GM12878 (cell line): ENCODE data around the gene IREB2. TPM values are rescaled to one million over a fixed set of nuclear protein-coding genes. Genes with fewer than 3 reads are reported as not detected.

Experiments used
- ATAC-seq: fragments of 200-7000 bp; cut with Tn5 transposase; 3 replicates; pipeline ENCODE4 v1.9.1; 2020; ENCODE audit warnings: mild to moderate bottlenecking, moderate library complexity
- BruUV-seq: library from RNA; stranded (reverse); fragments of 400-500 nt; replicated peaks from 2 replicates; lab custom pipeline; 2021; lab: Mats Ljungman, UMichigan
- CTCF ChIA-PET: fragments of 300-600 bp; sonication (Branson Sonifier 250); formaldehyde crosslinking; extraction: SDS; loops from one replicate; lab custom pipeline; 2021; ENCODE audit warnings: inconsistent platforms; lab: Yijun Ruan, JAX
- POLR2A ChIA-PET: fragments of 350-600 bp; formaldehyde crosslinking; extraction: SDS; loops from one replicate; lab custom pipeline; 2021; ENCODE audit warnings: inconsistent platforms; lab: Charles Lee
- RAD21 ChIA-PET: fragments of 300-600 bp; sonication (Branson Sonifier 250); formaldehyde crosslinking; loops from one replicate; lab custom pipeline; 2023; ENCODE audit warnings: antibody characterized with exemption; ENCODE audit not compliant: unreplicated experiment; lab: Charles Lee
- SMC1A ChIA-PET: fragments of 300-600 bp; sonication (Branson Sonifier 250); formaldehyde crosslinking; loops from one replicate; lab custom pipeline; 2023; ENCODE audit not compliant: unreplicated experiment, uncharacterized antibody; lab: Charles Lee
- DNase-seq: peaks from one replicate; pipeline ENCODE4 v3.0.0-alpha.2; 2011; ENCODE audit warnings: low read depth, low spot score
- FAIRE-seq: peaks from 3 replicates; lab custom pipeline; 2011; peaks lifted over from hg19 to GRCh38; lab: Jason Lieb, UNC
- H2AFZ ChIP-seq: 2 replicates; pipeline ENCODE4 v1.6.0; 2011; ENCODE audit warnings: low read depth, low read length, control low read depth; ENCODE audit not compliant: control insufficient read depth
- H3K27ac ChIP-seq: 2 replicates; pipeline ENCODE4 v1.5.1; 2011; ENCODE audit warnings: control low read depth; ENCODE audit not compliant: control insufficient read depth, insufficient read depth
- H3K27me3 ChIP-seq, 2 experiments: replicated peaks in 1 of 2; 2 replicates each; pipeline versions ENCODE4 v1.6.0 to v1.6.1; 2011; ENCODE audit warnings: low read length in 1 of 2; ENCODE audit not compliant: control insufficient read depth in 2 of 2, insufficient read depth in 2 of 2
- H3K36me3 ChIP-seq, 2 experiments: 2 replicates each; pipeline ENCODE4 v1.5.1; 2011; ENCODE audit warnings: low read length in 1 of 2; ENCODE audit not compliant: control insufficient read depth in 2 of 2, insufficient read depth in 2 of 2
- H3K4me1 ChIP-seq: 2 replicates; pipeline ENCODE4 v1.6.1; 2011; ENCODE audit warnings: mild to moderate bottlenecking, low read length, moderate library complexity, mixed read lengths; ENCODE audit not compliant: control insufficient read depth, insufficient read depth
- H3K4me2 ChIP-seq: 2 replicates; pipeline ENCODE4 v1.6.0; 2011; ENCODE audit warnings: control low read depth; ENCODE audit not compliant: control insufficient read depth, insufficient read depth
- H3K4me3 ChIP-seq: fragments of 200-600 bp; sonication (generic); 2 replicates; pipeline ENCODE4 v1.5.1; 2016
- H3K79me2 ChIP-seq: 2 replicates; pipeline ENCODE4 v1.6.0; 2011; ENCODE audit warnings: low read length; ENCODE audit not compliant: control insufficient read depth, insufficient read depth
- H3K9ac ChIP-seq: 2 replicates; pipeline ENCODE4 v1.8.0; 2011; ENCODE audit warnings: low read length, control low read depth, mixed read lengths; ENCODE audit not compliant: control insufficient read depth, insufficient read depth
- H3K9me3 ChIP-seq: replicated peaks from 3 replicates; pipeline ENCODE4 v1.5.1; 2011; ENCODE audit warnings: mild to moderate bottlenecking, low read length; ENCODE audit not compliant: control insufficient read depth, insufficient read depth
- H4K20me1 ChIP-seq: 2 replicates; pipeline ENCODE4 v1.6.0; 2011; ENCODE audit not compliant: control insufficient read depth, insufficient read depth
- BCLAF1 ChIP-seq: fragments of 450-650 bp; IDR thresholded peaks from 2 replicates; pipeline ENCODE4 v1.6.1; 2017; ENCODE audit warnings: antibody characterized with exemption, mild to moderate bottlenecking, moderate library complexity
- CBX3 ChIP-seq: fragments of 200-600 bp; sonication (generic); IDR thresholded peaks from 2 replicates; pipeline ENCODE4 v1.6.1; 2016; ENCODE audit warnings: low read depth, borderline replicate concordance
- CHD1 ChIP-seq: IDR thresholded peaks from 2 replicates; pipeline ENCODE4 v1.6.1; 2012; ENCODE audit warnings: low read depth, low read length, improper control_type of control experiment
- JUND ChIP-seq: IDR thresholded peaks from 2 replicates; pipeline ENCODE4 v1.6.1; 2012; ENCODE audit warnings: low read depth, mild to moderate bottlenecking, low read length, improper control_type of control experiment, moderate library complexity
- KLF5 ChIP-seq: fragments of 450-650 bp; IDR thresholded peaks from 2 replicates; pipeline ENCODE4 v1.6.1; 2014; ENCODE audit warnings: mild to moderate bottlenecking; ENCODE audit not compliant: partially characterized antibody
- MEF2A ChIP-seq: IDR thresholded peaks from 2 replicates; pipeline ENCODE4 v1.6.1; 2011; ENCODE audit warnings: low read depth, mild to moderate bottlenecking, low read length, moderate library complexity; ENCODE audit not compliant: insufficient read depth
- MXI1 ChIP-seq: fragments of 150-350 bp; IDR thresholded peaks from 2 replicates; pipeline ENCODE4 v1.6.1; 2011; ENCODE audit warnings: low read depth, mild to moderate bottlenecking, inconsistent platforms, low read length, improper control_type of control experiment
- NR2F1 ChIP-seq: fragments of 450-650 bp; conservative IDR thresholded peaks from 2 replicates; pipeline ENCODE4 v1.6.1; 2017; ENCODE audit warnings: mild to moderate bottlenecking
- POLR2A ChIP-seq: IDR thresholded peaks from 2 replicates; pipeline ENCODE4 v1.6.1; 2011; ENCODE audit warnings: low read depth, mild to moderate bottlenecking, low read length
- RUNX3 ChIP-seq: IDR thresholded peaks from 2 replicates; pipeline ENCODE4 v1.6.1; 2012; ENCODE audit warnings: low read length, inconsistent platforms
- SREBF1 ChIP-seq: IDR thresholded peaks from 2 replicates; pipeline ENCODE4 v1.6.1; 2012; ENCODE audit warnings: mild to moderate bottlenecking, low read length
- TARDBP ChIP-seq: IDR thresholded peaks from 2 replicates; pipeline ENCODE4 v1.6.1; 2016; ENCODE audit warnings: borderline replicate concordance
- TBL1XR1 ChIP-seq: IDR thresholded peaks from 2 replicates; pipeline ENCODE4 v1.6.1; 2012; ENCODE audit warnings: low read depth, low read length, improper control_type of control experiment
- ZBED1 ChIP-seq: IDR thresholded peaks from 2 replicates; pipeline ENCODE4 v1.6.1; 2016; ENCODE audit warnings: borderline replicate concordance
- WGBS: methylation state at CpG from one replicate; pipeline ENCODE4 v1.1.6; 2016; ENCODE audit warnings: low lambda C conversion rate; ENCODE audit not compliant: insufficient replicate concordance, insufficient coverage; ENCODE audit errors: missing lambda C conversion rate; 5-methylcytosine and 5-hydroxymethylcytosine counted together
- in situ Hi-C: fragments of 300-500 bp; cut with MboI; formaldehyde crosslinking; loops from 9 replicates; pipeline ENCODE4 v1.14.3; 2018; ENCODE audit warnings: mixed read lengths
- intact Hi-C: fragments of 100-400 bp; cut with micrococcal nuclease; formaldehyde crosslinking; loops from one replicate; pipeline ENCODE4 v1.14.2; 2022; ENCODE audit not compliant: unreplicated experiment
- polyA plus RNA-seq, 11 experiments: library from polyadenylated mRNA; depleted of rRNA in 4 of 11; unstranded in 6 of 11; stranded (reverse) in 5 of 11; fragments of >200 nt; fragmentation: Nextera tagmentation in 4 of 11; fragmentation: Illumina TruSeq in 1 of 11; extraction: Ambion mirVana in 4 of 11; extraction: Trizol in 1 of 11; gene quantifications; 1 replicate in 1 of 11; 2 replicates in 10 of 11; pipeline versions ENCODE4 v1.2.1 to v1.2.3, GENCODE V29; 2011 to 2016; ENCODE audit warnings: inconsistent platforms in 2 of 11, missing spikeins in 2 of 11, low read depth in 1 of 11
- total RNA-seq, 4 experiments: library from RNA; depleted of rRNA in 3 of 4; stranded (reverse); fragments of >200 nt in 3 of 4; fragmentation: Illumina TruSeq in 1 of 4; extraction: Trizol in 1 of 4; gene quantifications; 2 replicates each; pipeline versions ENCODE4 v1.2.1 to v1.2.3, GENCODE V29; 2013 to 2021

The IREB2 gene
- total and polyA plus RNA-seq, 10 of the 15 experiments (the other 5 are each of a cell fraction or from before 2014, with no cell fraction given) = 13.0 to 52.4 (median 24.4) TPM

- ChIA-PET RAD21 (interaction anchor here (0.6 kb wide), 1 partner anchor 181 kb away, joined by 3 read pairs; no protein-coding TSS in a partner anchor), POLR2A (no interaction called here), CTCF (interaction anchor here (0.6 to 0.9 kb wide), 2 partner anchors 9 to 44 kb away, joined by 3 to 4 read pairs; partner anchors contain the start of gene IREB2), SMC1A (no interaction called here)
- Histone ChIP-seq H3K4me2 (no peak overlapping the region), H2AFZ (no peak overlapping the region), H3K27ac (no peak overlapping the region), H3K4me1 (no peaks in the 10 kb centered on the region), H3K9me3 (no peaks in the 10 kb centered on the region), H3K36me3 (peaks cover 9 to 43% of the 10 kb centered on the region in 2 experiments), H4K20me1 (no peaks in the 10 kb centered on the region), H3K79me2 (no peaks in the 10 kb centered on the region), H3K9ac (no peak overlapping the region), H3K4me3 (no peak overlapping the region), H3K27me3 (no peaks in the 10 kb centered on the region)
- ATAC-seq = no peak
- DNase-seq = no peak
- WGBS = 93% methylated on average over 7 of the region's 7 CpGs
- intact Hi-C loops = loop anchor here (5.0 kb wide), 2 partner anchors 175 to 370 kb away; no protein-coding TSS in a partner anchor
- in situ Hi-C loops = no loop called here
- no TSS peak for BruUV-seq
- TF ChIP-seq MXI1 = no peak
- TF ChIP-seq SREBF1 = no peak
- no peak for TF ChIP-seq TBL1XR1
- no peak for TF ChIP-seq BCLAF1
- no peak for FAIRE-seq
These were observed 43.9 kb downstream of the IREB2 start for GRCh38 chr15:78481917-78482316.

DNA sequence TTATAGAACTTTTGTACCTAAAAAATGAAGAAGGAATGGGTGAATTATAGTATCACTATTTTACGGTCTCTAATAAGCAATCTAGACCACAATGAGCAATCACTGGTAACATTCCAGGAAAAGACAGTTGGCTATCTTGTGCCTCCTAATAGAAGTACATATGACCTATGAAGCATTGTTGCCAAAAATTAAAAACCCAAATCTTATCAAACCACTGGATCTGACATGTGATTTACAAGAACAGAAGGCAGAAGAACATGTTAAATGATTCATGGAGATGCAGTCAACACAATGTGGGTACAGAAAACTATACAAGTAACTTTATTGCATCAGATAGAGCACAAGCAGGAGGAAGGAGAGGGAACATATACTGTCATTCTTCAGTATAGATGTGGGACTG, 54.9 kb downstream of the IREB2 start:
- Histone ChIP-seq H3K27ac (no peak overlapping the region), H3K4me2 (no peak overlapping the region), H3K79me2 (no peaks in the 10 kb centered on the region), H3K9ac (no peak overlapping the region), H3K9me3 (no peaks in the 10 kb centered on the region), H4K20me1 (no peaks in the 10 kb centered on the region), H3K4me1 (no peaks in the 10 kb centered on the region), H3K27me3 (no peaks in the 10 kb centered on the region), H3K36me3 (peaks cover 3 to 34% of the 10 kb centered on the region in 2 experiments), H2AFZ (no peak overlapping the region), H3K4me3 (no peak overlapping the region)
- TF ChIP-seq NR2F1 (no peak), CHD1 (no peak), KLF5 (no peak), CBX3 (no peak), JUND (no peak), MEF2A (no peak), TARDBP (no peak), POLR2A (no peak), ZBED1 (no peak), RUNX3 (no peak)
- ChIA-PET RAD21 (no interaction called here), CTCF (no interaction called here), POLR2A (no interaction called here), SMC1A (no interaction called here)
- DNase-seq (no peak), ATAC-seq (no peak), FAIRE-seq (no peak)
- intact Hi-C loops (no loop called here), in situ Hi-C loops (no loop called here)
- 93% methylated on average over 1 of the region's 1 CpG for WGBS
- no TSS peak for BruUV-seq
